ENCODE results near the gene DHX16. TPM values are rescaled to one million over a fixed set of nuclear protein-coding genes. Genes with fewer than 3 reads are reported as not detected.
A peak's percentile ranks its signal among the peaks of the same experiment; 100 is the strongest.

DHX16 gene
- total RNA-seq, 1 donor from 2014 or later, result 28.4 TPM

GRCh38 chr6:30703821-30704220, 31.0 kb upstream of the DHX16 start:
- H3K27me3 ChIP-seq (ENCODE audit: low read depth), result no peaks in the 10 kb centered on the region
- intact Hi-C loops (cut with DNase I), result no loop called here
- TF ChIP-seq CTCF (IDR thresholded peaks at IDR 0.05), result no peak
- no peak for ATAC-seq
- H3K36me3 ChIP-seq, result peaks cover 60% of the 10 kb centered on the region
- H3K4me1 ChIP-seq, result no peaks in the 10 kb centered on the region
- no peaks in the 10 kb centered on the region for H3K9me3 ChIP-seq
- peak; percentile 20 for DNase-seq
- H3K4me3 ChIP-seq, result no peak overlapping the region
- no peak overlapping the region for H3K27ac ChIP-seq

- peaks cover 52% of the 10 kb centered on the region for H3K36me3 ChIP-seq
Measured at GRCh38 chr6:30703011-30703410, 30.2 kb upstream of the DHX16 start.

GRCh38 chr6:30700340-30700739, 27.5 kb upstream of the DHX16 start:
- Histone ChIP-seq H3K9me3 (no peaks in the 10 kb centered on the region), H3K4me1 (no peaks in the 10 kb centered on the region), H3K36me3 (peaks cover 30% of the 10 kb centered on the region), H3K27me3 (ENCODE audit: low read depth) (no peaks in the 10 kb centered on the region), H3K27ac (no peak overlapping the region), H3K4me3 (no peak overlapping the region)
- ATAC-seq (peak; percentile 68 to 69), DNase-seq (no peak)
- intact Hi-C loops (cut with DNase I), result no loop called here
- TF ChIP-seq CTCF (IDR thresholded peaks at IDR 0.05), result no peak

More at GRCh38 chr6:30703011-30703410, 30.2 kb upstream of the DHX16 start:
- Histone ChIP-seq H3K9me3 (no peaks in the 10 kb centered on the region), H3K4me1 (no peaks in the 10 kb centered on the region), H3K27ac (no peak overlapping the region), H3K4me3 (no peak overlapping the region), H3K27me3 (ENCODE audit: low read depth) (no peaks in the 10 kb centered on the region)
- peak; percentile 20 for DNase-seq
- no peak for ATAC-seq
- TF ChIP-seq CTCF (IDR thresholded peaks at IDR 0.05), result no peak
- intact Hi-C loops (cut with DNase I), result no loop called here

- Histone ChIP-seq H3K27ac (no peak overlapping the region), H3K4me1 (peaks cover 3% of the 10 kb centered on the region), H3K9me3 (no peaks in the 10 kb centered on the region), H3K4me3 (no peak overlapping the region), H3K27me3 (ENCODE audit: low read depth) (no peaks in the 10 kb centered on the region), H3K36me3 (peaks cover 7% of the 10 kb centered on the region)
- no peak for TF ChIP-seq CTCF (IDR thresholded peaks at IDR 0.05)
- DNase-seq, result peak; percentile 4
- intact Hi-C loops (cut with DNase I), result no loop called here
- ATAC-seq, result no peak
Measured at GRCh38 chr6:30696432-30696831, 23.6 kb upstream of the DHX16 start.

- Histone ChIP-seq H3K27ac (peak overlapping the region; percentile 66), H3K9me3 (no peaks in the 10 kb centered on the region), H3K4me3 (peak overlapping the region; percentile 64), H3K36me3 (no peaks in the 10 kb centered on the region), H3K27me3 (ENCODE audit: low read depth) (no peaks in the 10 kb centered on the region), H3K4me1 (peaks cover 37% of the 10 kb centered on the region)
- no peak for DNase-seq
- intact Hi-C loops (cut with DNase I), result no loop called here
- no peak for TF ChIP-seq CTCF (IDR thresholded peaks at IDR 0.05)
- no peak for ATAC-seq
Measured at GRCh38 chr6:30691208-30691847, 18.5 kb upstream of the DHX16 start.

Measured in lower lobe of right lung (tissue), 2 donors.